ENCODE data around the gene RAPGEF5.

Gene RAPGEF5

GRCh38 chr7:22075561-22075960 is 281.4 kb downstream of the RAPGEF5 start:
- Histone ChIP-seq H3K9me3 (ENCODE audit: severe bottlenecking) (no peaks in the 10 kb centered on the region), H3K36me3 (ENCODE audit: low read depth) (no peaks in the 10 kb centered on the region), H3K4me3 (ENCODE audit: severe bottlenecking) (no peak overlapping the region), H3K27me3 (ENCODE audit: insufficient read depth, poor library complexity, severe bottlenecking) (no peaks in the 10 kb centered on the region), H3K4me1 (ENCODE audit: insufficient read depth, poor library complexity, severe bottlenecking) (no peaks in the 10 kb centered on the region), H3K27ac (ENCODE audit: poor library complexity, severe bottlenecking) (no peak overlapping the region)
- DNase-seq (ENCODE audit: low spot score), result no peak
- no peak for TF ChIP-seq CTCF (IDR thresholded peaks at IDR 0.05; ENCODE audit: poor library complexity, severe bottlenecking)
- no peak for ATAC-seq (ENCODE audit: low read depth)

- no peak for DNase-seq (ENCODE audit: low spot score)
- TF ChIP-seq CTCF (IDR thresholded peaks at IDR 0.05; ENCODE audit: poor library complexity, severe bottlenecking), result no peak
- H3K36me3 ChIP-seq (ENCODE audit: low read depth), result no peaks in the 10 kb centered on the region
- H3K4me1 ChIP-seq (ENCODE audit: insufficient read depth, poor library complexity, severe bottlenecking), result no peaks in the 10 kb centered on the region
- H3K27me3 ChIP-seq (ENCODE audit: insufficient read depth, poor library complexity, severe bottlenecking), result no peaks in the 10 kb centered on the region
- H3K27ac ChIP-seq (ENCODE audit: poor library complexity, severe bottlenecking), result no peak overlapping the region
- no peak overlapping the region for H3K4me3 ChIP-seq (ENCODE audit: severe bottlenecking)
- no peaks in the 10 kb centered on the region for H3K9me3 ChIP-seq (ENCODE audit: severe bottlenecking)
- no peak for ATAC-seq (ENCODE audit: low read depth)
These were observed 282.1 kb downstream of the RAPGEF5 start for GRCh38 chr7:22074897-22075296.

Measured in RWPE2 (cell line).